HepG2 (cell line): Measurements from ENCODE around the gene SMAD2. TPM values are rescaled to one million over a fixed set of nuclear protein-coding genes. Genes with fewer than 3 reads are reported as not detected.

Experiments used
- AKAP8 ChIP-seq: sonication (generic); formaldehyde crosslinking; IDR thresholded peaks from 2 replicates; pipeline ENCODE4 v1.5.1; 2020; ENCODE audit warnings: mild to moderate bottlenecking, missing genetic modification reagents
- ARHGAP35 ChIP-seq: sonication (generic); formaldehyde crosslinking; IDR thresholded peaks from 2 replicates; pipeline ENCODE4 v1.9.0; 2022; ENCODE audit warnings: mild to moderate bottlenecking, inconsistent platforms, moderate library complexity, missing genetic modification reagents, borderline replicate concordance
- EEA1 ChIP-seq: sonication (generic); formaldehyde crosslinking; IDR thresholded peaks from 2 replicates; pipeline ENCODE4 v1.5.1; 2020; ENCODE audit warnings: mild to moderate bottlenecking, missing genetic modification reagents, borderline replicate concordance
- HDAC6 ChIP-seq: fragments of 200-600 bp; sonication (generic); IDR thresholded peaks from 2 replicates; pipeline ENCODE4 v1.7.0; 2017; ENCODE audit warnings: mild to moderate bottlenecking, antibody characterized with exemption, low read length, low read depth
- MEF2D ChIP-seq: sonication (generic); formaldehyde crosslinking; IDR thresholded peaks from 2 replicates; pipeline ENCODE4 v1.5.1; 2020; ENCODE audit warnings: mild to moderate bottlenecking, missing genetic modification reagents
- NPAS2 ChIP-seq: sonication (generic); formaldehyde crosslinking; IDR thresholded peaks from 2 replicates; pipeline ENCODE4 v1.8.0; 2022; ENCODE audit warnings: mild to moderate bottlenecking, missing genetic modification reagents, borderline replicate concordance
- NR2F6 ChIP-seq, 2 experiments: IDR thresholded peaks; 2 replicates each; pipeline ENCODE4 v1.6.1; 2016; ENCODE audit warnings: antibody characterized with exemption in 1 of 2, mild to moderate bottlenecking in 1 of 2
- PAF1 ChIP-seq: IDR thresholded peaks from 2 replicates; pipeline ENCODE4 v1.6.1; 2016; ENCODE audit warnings: missing genetic modification reagents, missing compliant biosample characterization
- RXRA ChIP-seq: sonication (generic); formaldehyde crosslinking; IDR thresholded peaks from 2 replicates; pipeline ENCODE4 v1.5.1; 2020; ENCODE audit warnings: missing genetic modification reagents
- RXRB ChIP-seq: IDR thresholded peaks from 2 replicates; pipeline ENCODE4 v1.6.1; 2016; ENCODE audit warnings: borderline replicate concordance, missing genetic modification reagents, missing compliant biosample characterization
- TCF7 ChIP-seq: sonication (generic); IDR thresholded peaks from 2 replicates; pipeline ENCODE4 v1.6.1; 2016; ENCODE audit warnings: antibody characterized with exemption, low read depth
- TEF ChIP-seq: sonication (generic); formaldehyde crosslinking; IDR thresholded peaks from 2 replicates; pipeline ENCODE4 v1.5.0; 2020; ENCODE audit warnings: missing genetic modification reagents
- U2AF2 ChIP-seq: fragments of 200-400 bp; formaldehyde crosslinking; IDR thresholded peaks from 2 replicates; pipeline ENCODE4 v1.6.1; 2017; ENCODE audit warnings: low read depth, mild to moderate bottlenecking, low read length
- ZBTB1 ChIP-seq: sonication (generic); formaldehyde crosslinking; IDR thresholded peaks from 2 replicates; pipeline ENCODE4 v1.4.0; 2020; ENCODE audit warnings: missing genetic modification reagents, borderline replicate concordance
- ZBTB33 ChIP-seq: sonication (generic); formaldehyde crosslinking; IDR thresholded peaks from 2 replicates; pipeline ENCODE4 v1.4.0; 2020; ENCODE audit warnings: missing genetic modification reagents
- ZBTB44 ChIP-seq: sonication (generic); formaldehyde crosslinking; IDR thresholded peaks from 2 replicates; pipeline ENCODE4 v1.4.0; 2020; ENCODE audit warnings: missing genetic modification reagents
- ZNF143 ChIP-seq: sonication (generic); formaldehyde crosslinking; IDR thresholded peaks from 2 replicates; pipeline ENCODE4 v1.4.0; 2020; ENCODE audit warnings: missing genetic modification reagents
- ZNF619 ChIP-seq: sonication (generic); formaldehyde crosslinking; IDR thresholded peaks from 2 replicates; pipeline ENCODE4 v1.4.0; 2020; ENCODE audit warnings: mild to moderate bottlenecking, missing genetic modification reagents
- ZNF768 ChIP-seq: sonication (generic); formaldehyde crosslinking; IDR thresholded peaks from 2 replicates; pipeline ENCODE4 v1.4.0; 2020; ENCODE audit warnings: missing genetic modification reagents
- ZNF790 ChIP-seq: sonication (generic); formaldehyde crosslinking; IDR thresholded peaks from 2 replicates; pipeline ENCODE4 v1.8.0; 2022; ENCODE audit warnings: missing genetic modification reagents, mild to moderate bottlenecking, borderline replicate concordance
- ZNF878 ChIP-seq: sonication (generic); formaldehyde crosslinking; IDR thresholded peaks from 2 replicates; pipeline ENCODE4 v1.8.1; 2023; ENCODE audit warnings: mild to moderate bottlenecking, missing genetic modification reagents, moderate library complexity
- polyA plus RNA-seq, 8 experiments: library from polyadenylated mRNA; depleted of rRNA in 3 of 8; stranded (reverse) in 7 of 8; unstranded in 1 of 8; fragments of >200 nt; fragmentation: Illumina TruSeq in 4 of 8; extraction: Trizol in 4 of 8; gene quantifications; 2 replicates each; pipeline versions ENCODE4 v1.2.1 to v1.2.3, GENCODE V29; 2011 to 2016; ENCODE audit warnings: low read depth in 4 of 8, missing spikeins in 1 of 8, mixed read lengths in 1 of 8; ENCODE audit not compliant: insufficient read depth in 1 of 8
- total RNA-seq, 5 experiments: library from RNA; depleted of rRNA; stranded (reverse); fragments of >200 nt; fragmentation: Illumina TruSeq; extraction: Trizol; gene quantifications; 2 replicates each; pipeline ENCODE4 v1.2.3, GENCODE V29; 2016; ENCODE audit warnings: low read depth in 1 of 5
- TF ChIP-seq, protein P1 (sequence below): IDR thresholded peaks from 2 replicates; pipeline ENCODE4 v1.6.1; 2016; ENCODE audit warnings: missing compliant biosample characterization, missing genetic modification reagents, borderline replicate concordance
- TF ChIP-seq, protein P2 (sequence below): sonication (generic); formaldehyde crosslinking; IDR thresholded peaks from 2 replicates; pipeline ENCODE4 v1.5.1; 2020; ENCODE audit warnings: missing genetic modification reagents, mild to moderate bottlenecking, borderline replicate concordance

SMAD2 gene
- total and polyA plus RNA-seq, 2 of the 13 experiments (the other 11 are each of a cell fraction or from before 2014, with no cell fraction given): 40.2 to 96.2 TPM

GRCh38 chr18:47930931-47931717 lies 665 bp upstream of the SMAD2 start (continued):
- TF ChIP-seq RXRB (CRISPR knock-in tag) (no peak), TEF (peak; percentile 73), ZNF143 (CRISPR knock-in tag) (no peak; the same call in 1 of the 2 replicates), RXRA (CRISPR knock-in tag) (peak; percentile 17; the same call in 1 of the 2 replicates), AKAP8 (CRISPR knock-in tag) (no peak; the same call in 1 of the 2 replicates), MEF2D (CRISPR knock-in tag) (no peak), ZNF619 (0 out of 2 replicates have a peak, but pooled peaks have one; percentile 33), HDAC6 (no peak), ZBTB1 (CRISPR knock-in tag) (no peak), NR2F6 (IDR thresholded peaks at IDR 0.05) (no peak), NR2F6 (CRISPR knock-in tag; IDR thresholded peaks at IDR 0.05) (no peak), TCF7 (no peak), ZNF790 (CRISPR knock-in tag) (peak; percentile 98; the same call in 1 of the 2 replicates), ZBTB33 (CRISPR knock-in tag) (no peak), ARHGAP35 (peak; percentile 96), PAF1 (CRISPR knock-in tag) (no peak), ZNF768 (CRISPR knock-in tag) (peak; percentile 77), ZNF878 (CRISPR knock-in tag) (no peak), ZBTB44 (CRISPR knock-in tag) (no peak; the same call in 1 of the 2 replicates), NPAS2 (CRISPR knock-in tag) (no peak), EEA1 (CRISPR knock-in tag) (peak; percentile 92; the same call in 1 of the 2 replicates), U2AF2 (no peak)
- TF ChIP-seq, protein P1, sequence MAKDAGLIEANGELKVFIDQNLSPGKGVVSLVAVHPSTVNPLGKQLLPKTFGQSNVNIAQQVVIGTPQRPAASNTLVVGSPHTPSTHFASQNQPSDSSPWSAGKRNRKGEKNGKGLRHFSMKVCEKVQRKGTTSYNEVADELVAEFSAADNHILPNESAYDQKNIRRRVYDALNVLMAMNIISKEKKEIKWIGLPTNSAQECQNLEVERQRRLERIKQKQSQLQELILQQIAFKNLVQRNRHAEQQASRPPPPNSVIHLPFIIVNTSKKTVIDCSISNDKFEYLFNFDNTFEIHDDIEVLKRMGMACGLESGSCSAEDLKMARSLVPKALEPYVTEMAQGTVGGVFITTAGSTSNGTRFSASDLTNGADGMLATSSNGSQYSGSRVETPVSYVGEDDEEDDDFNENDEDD (CRISPR knock-in tag): peak; percentile 87
- TF ChIP-seq, protein P2, sequence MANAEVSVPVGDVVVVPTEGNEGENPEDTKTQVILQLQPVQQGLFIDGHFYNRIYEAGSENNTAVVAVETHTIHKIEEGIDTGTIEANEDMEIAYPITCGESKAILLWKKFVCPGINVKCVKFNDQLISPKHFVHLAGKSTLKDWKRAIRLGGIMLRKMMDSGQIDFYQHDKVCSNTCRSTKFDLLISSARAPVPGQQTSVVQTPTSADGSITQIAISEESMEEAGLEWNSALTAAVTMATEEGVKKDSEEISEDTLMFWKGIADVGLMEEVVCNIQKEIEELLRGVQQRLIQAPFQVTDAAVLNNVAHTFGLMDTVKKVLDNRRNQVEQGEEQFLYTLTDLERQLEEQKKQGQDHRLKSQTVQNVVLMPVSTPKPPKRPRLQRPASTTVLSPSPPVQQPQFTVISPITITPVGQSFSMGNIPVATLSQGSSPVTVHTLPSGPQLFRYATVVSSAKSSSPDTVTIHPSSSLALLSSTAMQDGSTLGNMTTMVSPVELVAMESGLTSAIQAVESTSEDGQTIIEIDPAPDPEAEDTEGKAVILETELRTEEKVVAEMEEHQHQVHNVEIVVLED (CRISPR knock-in tag): peak; percentile 90
